Osteocyte (in vitro differentiated cells): ENCODE results near the gene SEC22A. TPM values are rescaled to one million over a fixed set of nuclear protein-coding genes. Genes with fewer than 3 reads are reported as not detected.

Source experiments
- DNase-seq: peaks from one replicate; pipeline ENCODE4 v3.0.0; 2021; ENCODE audit warnings: mixed read lengths; ENCODE audit not compliant: unreplicated experiment; ENCODE audit errors: extremely low spot score
- H3K27ac Mint-ChIP-seq: one replicate; pipeline ENCODE4 v1.8.0; 2021; ENCODE audit warnings: mild to moderate bottlenecking, mixed read lengths; ENCODE audit not compliant: unreplicated experiment
- H3K27me3 Mint-ChIP-seq: one replicate; pipeline ENCODE4 v1.8.0; 2021; ENCODE audit warnings: mixed read lengths; ENCODE audit not compliant: unreplicated experiment
- H3K36me3 Mint-ChIP-seq: one replicate; pipeline ENCODE4 v1.8.0; 2021; ENCODE audit warnings: mixed read lengths; ENCODE audit not compliant: unreplicated experiment
- H3K4me1 Mint-ChIP-seq: one replicate; pipeline ENCODE4 v1.8.0; 2021; ENCODE audit warnings: mixed read lengths; ENCODE audit not compliant: unreplicated experiment
- H3K4me3 Mint-ChIP-seq: one replicate; pipeline ENCODE4 v1.8.0; 2021; ENCODE audit warnings: mild to moderate bottlenecking, moderate library complexity, mixed read lengths; ENCODE audit not compliant: unreplicated experiment
- H3K9me3 Mint-ChIP-seq: one replicate; pipeline ENCODE4 v1.8.0; 2021; ENCODE audit warnings: mixed read lengths; ENCODE audit not compliant: unreplicated experiment
- microRNA-seq: library from miRNA; unstranded; fragments of <30 nt; microRNA quantifications from one replicate; pipeline ENCODE4 v1.1.0, GENCODE V29; 2020; ENCODE audit not compliant: unreplicated experiment
- total RNA-seq: library from RNA; stranded (reverse); gene quantifications from 2 replicates; pipeline ENCODE4 v1.2.1, GENCODE V29; 2021
- TF ChIP-seq, protein P1 (sequence below): fragments of 200-600 bp; sonication (generic); IDR thresholded peaks from 2 replicates; pipeline ENCODE4 v1.5.0; 2021; ENCODE audit warnings: antibody characterized with exemption, mild to moderate bottlenecking, moderate library complexity

SEC22A gene
- total RNA-seq, 1 donor from 2014 or later: 19.1 TPM

DNA sequence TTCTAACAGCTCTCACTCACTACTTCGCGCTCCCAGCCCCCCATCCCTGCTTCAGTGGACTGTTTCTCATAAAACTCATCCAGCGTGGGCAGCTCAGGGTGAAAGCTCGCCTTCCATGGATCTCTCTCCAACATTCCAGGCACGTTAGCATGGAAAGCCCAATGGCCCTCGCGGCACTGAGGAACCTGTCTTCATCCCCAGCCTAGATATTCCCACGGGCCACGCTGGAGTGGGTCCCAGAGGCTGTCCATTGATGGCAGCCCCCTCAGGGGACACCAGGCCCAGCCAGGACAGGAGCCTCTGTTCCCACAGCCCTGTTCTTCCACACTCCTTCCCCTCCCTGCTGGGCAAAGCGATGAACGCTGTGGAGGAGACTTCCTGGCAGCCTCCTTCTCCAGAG is 121.1 kb downstream of the SEC22A start:
- no peak overlapping the region for H3K27ac Mint-ChIP-seq
- DNase-seq: no peak
- H3K27me3 Mint-ChIP-seq: peaks cover 35% of the 10 kb centered on the region
- H3K9me3 Mint-ChIP-seq: no peaks in the 10 kb centered on the region
- TF ChIP-seq, protein P1, sequence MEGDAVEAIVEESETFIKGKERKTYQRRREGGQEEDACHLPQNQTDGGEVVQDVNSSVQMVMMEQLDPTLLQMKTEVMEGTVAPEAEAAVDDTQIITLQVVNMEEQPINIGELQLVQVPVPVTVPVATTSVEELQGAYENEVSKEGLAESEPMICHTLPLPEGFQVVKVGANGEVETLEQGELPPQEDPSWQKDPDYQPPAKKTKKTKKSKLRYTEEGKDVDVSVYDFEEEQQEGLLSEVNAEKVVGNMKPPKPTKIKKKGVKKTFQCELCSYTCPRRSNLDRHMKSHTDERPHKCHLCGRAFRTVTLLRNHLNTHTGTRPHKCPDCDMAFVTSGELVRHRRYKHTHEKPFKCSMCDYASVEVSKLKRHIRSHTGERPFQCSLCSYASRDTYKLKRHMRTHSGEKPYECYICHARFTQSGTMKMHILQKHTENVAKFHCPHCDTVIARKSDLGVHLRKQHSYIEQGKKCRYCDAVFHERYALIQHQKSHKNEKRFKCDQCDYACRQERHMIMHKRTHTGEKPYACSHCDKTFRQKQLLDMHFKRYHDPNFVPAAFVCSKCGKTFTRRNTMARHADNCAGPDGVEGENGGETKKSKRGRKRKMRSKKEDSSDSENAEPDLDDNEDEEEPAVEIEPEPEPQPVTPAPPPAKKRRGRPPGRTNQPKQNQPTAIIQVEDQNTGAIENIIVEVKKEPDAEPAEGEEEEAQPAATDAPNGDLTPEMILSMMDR: no peak
- H3K36me3 Mint-ChIP-seq: peaks cover 5% of the 10 kb centered on the region
- no peak overlapping the region for H3K4me3 Mint-ChIP-seq
- no peaks in the 10 kb centered on the region for H3K4me1 Mint-ChIP-seq

Small RNAs within 50 kb of the gene (microRNA-seq; reads per million reads assigned to microRNA genes)
- 1.6 reads per million for gene MIR7110

Other genes with a start within 250 kb of the SEC22A start
- 1.3 TPM in 2 replicates for gene SEMA5B, start 174.2 kb upstream of the SEC22A start, total RNA-seq
- gene PDIA5, start 134.9 kb upstream of the SEC22A start, total RNA-seq: 35.5 and 39.7 TPM in 2 replicates
- gene ADCY5, start 247.1 kb downstream of the SEC22A start, total RNA-seq: 10.6 and 15.3 TPM in 2 replicates